IMR-90 (cell line): ENCODE results near the gene S1PR4. TPM values are rescaled to one million over a fixed set of nuclear protein-coding genes. Genes with fewer than 3 reads are reported as not detected.

Source experiments
- ATAC-seq: fragments of 200-7000 bp; cut with Tn5 transposase; 2 replicates; pipeline ENCODE4 v1.9.1; 2020; ENCODE audit warnings: low read depth, mild to moderate bottlenecking, moderate library complexity
- BruUV-seq: library from RNA; stranded (reverse); fragments of 400-500 nt; replicated peaks from 2 replicates; lab custom pipeline; 2021; lab: Mats Ljungman, UMichigan
- CTCF ChIA-PET: fragments of 300-600 bp; formaldehyde crosslinking; extraction: SDS; loops from one replicate; lab custom pipeline; 2021; ENCODE audit warnings: antibody characterized with exemption; lab: Yijun Ruan, JAX
- POLR2A ChIA-PET: fragments of 300-600 bp; sonication (Branson Sonifier 250); formaldehyde crosslinking; loops from one replicate; lab custom pipeline; 2022; ENCODE audit warnings: antibody characterized with exemption; ENCODE audit not compliant: unreplicated experiment; lab: Charles Lee
- DNase-seq: peaks from one replicate; pipeline ENCODE4 v3.0.0; 2013
- H2AFZ ChIP-seq: replicated peaks from 2 replicates; pipeline ENCODE3; 2013; ENCODE audit warnings: low read length, mild to moderate bottlenecking; ENCODE audit not compliant: poor library complexity
- H2AK5ac ChIP-seq: 2 replicates; pipeline ENCODE4 v1.6.1; 2013; ENCODE audit warnings: low read depth, low read length, inconsistent platforms
- H2AK9ac ChIP-seq: replicated peaks from 2 replicates; pipeline ENCODE3; 2013; ENCODE audit warnings: mild to moderate bottlenecking, low read depth, low read length, moderate library complexity; ENCODE audit not compliant: poor library complexity
- H2BK120ac ChIP-seq: 2 replicates; pipeline ENCODE4 v1.6.1; 2013; ENCODE audit warnings: low read depth, low read length, inconsistent platforms
- H2BK15ac ChIP-seq: 3 replicates; pipeline ENCODE4 v1.6.1; 2013; ENCODE audit warnings: low read depth, low read length, inconsistent platforms
- H2BK20ac ChIP-seq: 2 replicates; pipeline ENCODE4 v1.6.1; 2013; ENCODE audit warnings: low read depth, mild to moderate bottlenecking, inconsistent platforms, low read length, moderate library complexity
- H2BK5ac ChIP-seq: 2 replicates; pipeline ENCODE4 v1.6.1; 2013; ENCODE audit warnings: mild to moderate bottlenecking, low read depth, low read length, inconsistent platforms; ENCODE audit not compliant: poor library complexity, severe bottlenecking
- H3K14ac ChIP-seq: replicated peaks from 2 replicates; pipeline ENCODE4 v1.6.1; 2013; ENCODE audit warnings: low read depth, low read length, inconsistent platforms
- H3K18ac ChIP-seq: 2 replicates; pipeline ENCODE4 v1.6.1; 2013; ENCODE audit warnings: low read depth, low read length, control low read depth
- H3K23ac ChIP-seq: 2 replicates; pipeline ENCODE4 v1.6.1; 2013; ENCODE audit warnings: low read depth, low read length, inconsistent platforms
- H3K27ac ChIP-seq: 2 replicates; pipeline ENCODE4 v1.5.1; 2013; ENCODE audit warnings: mild to moderate bottlenecking, control low read depth, low read length; ENCODE audit not compliant: insufficient read depth
- H3K27me3 ChIP-seq: 2 replicates; pipeline ENCODE4 v1.6.1; 2013; ENCODE audit warnings: low read length; ENCODE audit not compliant: control insufficient read depth, insufficient read depth
- H3K36me3 ChIP-seq: 2 replicates; pipeline ENCODE4 v1.6.1; 2013; ENCODE audit warnings: low read length, mixed read lengths; ENCODE audit not compliant: control insufficient read depth, insufficient read depth
- H3K4ac ChIP-seq: 2 replicates; pipeline ENCODE4 v1.6.1; 2013; ENCODE audit warnings: low read depth, low read length, inconsistent platforms
- H3K4me1 ChIP-seq: 2 replicates; pipeline ENCODE4 v1.6.1; 2013; ENCODE audit warnings: low read length, mixed read lengths; ENCODE audit not compliant: control insufficient read depth, insufficient read depth
- H3K4me2 ChIP-seq: 2 replicates; pipeline ENCODE4 v1.6.1; 2013; ENCODE audit warnings: low read depth, mild to moderate bottlenecking, control low read depth, low read length, moderate library complexity
- H3K4me3 ChIP-seq: 2 replicates; pipeline ENCODE4 v1.5.1; 2013; ENCODE audit warnings: low read depth, mild to moderate bottlenecking, control low read depth, low read length, moderate library complexity; ENCODE audit not compliant: insufficient read depth
- H3K56ac ChIP-seq: 2 replicates; pipeline ENCODE4 v1.6.1; 2013; ENCODE audit warnings: low read length, inconsistent platforms; ENCODE audit not compliant: insufficient read depth; ENCODE audit errors: extremely low read depth
- H3K79me1 ChIP-seq, 2 experiments: 2 replicates each; pipeline ENCODE4 v1.6.1; 2013; ENCODE audit warnings: low read length in 2 of 2, inconsistent platforms in 1 of 2, low read depth in 1 of 2
- H3K9ac ChIP-seq: 2 replicates; pipeline ENCODE4 v1.6.1; 2013; ENCODE audit warnings: low read depth, low read length, control low read depth
- H3K9me1 ChIP-seq: 2 replicates; pipeline ENCODE4 v1.6.1; 2013; ENCODE audit warnings: low read length, inconsistent platforms; ENCODE audit not compliant: insufficient read depth
- H3K9me3 ChIP-seq: 2 replicates; pipeline ENCODE4 v1.6.1; 2013; ENCODE audit warnings: low read length; ENCODE audit not compliant: control insufficient read depth, insufficient read depth
- H4K20me1 ChIP-seq: 2 replicates; pipeline ENCODE4 v1.6.1; 2013; ENCODE audit warnings: low read length, inconsistent platforms; ENCODE audit not compliant: insufficient read depth
- H4K5ac ChIP-seq: 2 replicates; pipeline ENCODE4 v1.6.1; 2013; ENCODE audit warnings: mild to moderate bottlenecking, low read depth, low read length, control low read depth
- H4K8ac ChIP-seq, 2 experiments: 2 replicates each; pipeline ENCODE4 v1.6.1; 2013; ENCODE audit warnings: low read depth in 2 of 2, low read length in 2 of 2, control low read depth in 1 of 2, inconsistent platforms in 1 of 2
- H4K91ac ChIP-seq: 2 replicates; pipeline ENCODE4 v1.6.1; 2013; ENCODE audit warnings: low read depth, low read length, inconsistent platforms; ENCODE audit not compliant: insufficient read depth
- CEBPB ChIP-seq: IDR thresholded peaks from 2 replicates; pipeline ENCODE4 v1.6.1; 2012; ENCODE audit warnings: low read depth, low read length, improper control_type of control experiment
- CHD1 ChIP-seq: IDR thresholded peaks from 2 replicates; pipeline ENCODE4 v1.6.1; 2012; ENCODE audit warnings: low read depth, low read length, improper control_type of control experiment
- FOS ChIP-seq: fragments of 150-350 bp; IDR thresholded peaks from 2 replicates; pipeline ENCODE4 v1.6.1; 2016; ENCODE audit warnings: low read depth, low read length
- MAFK ChIP-seq: IDR thresholded peaks from 2 replicates; pipeline ENCODE4 v1.6.1; 2012; ENCODE audit warnings: low read depth, low read length, improper control_type of control experiment
- MXI1 ChIP-seq: IDR thresholded peaks from 2 replicates; pipeline ENCODE4 v1.6.1; 2012; ENCODE audit warnings: low read depth, mild to moderate bottlenecking, low read length, moderate library complexity, borderline replicate concordance
- NFE2L2 ChIP-seq: fragments of 150-350 bp; IDR thresholded peaks from 2 replicates; pipeline ENCODE4 v1.6.1; 2016; ENCODE audit warnings: low read depth, mild to moderate bottlenecking, low read length
- RAD21 ChIP-seq: IDR thresholded peaks from 2 replicates; pipeline ENCODE4 v1.6.1; 2012; ENCODE audit warnings: low read length, improper control_type of control experiment
- RFX5 ChIP-seq: IDR thresholded peaks from 2 replicates; pipeline ENCODE4 v1.8.0; 2012; ENCODE audit warnings: low read depth, mild to moderate bottlenecking, low read length, moderate library complexity
- SMC3 ChIP-seq: fragments of 150-350 bp; IDR thresholded peaks from 2 replicates; pipeline ENCODE4 v1.6.1; 2016; ENCODE audit warnings: low read depth, mild to moderate bottlenecking, antibody characterized with exemption, low read length, moderate library complexity
- WGBS, 2 experiments: methylation state at CpG; one replicate each; pipeline versions ENCODE4 v1.1.5 to v1.1.7; 2013; ENCODE audit warnings: missing lambda C conversion rate in 2 of 2; ENCODE audit not compliant: insufficient read length in 1 of 2; ENCODE audit errors: extremely low coverage in 2 of 2; 5-methylcytosine and 5-hydroxymethylcytosine counted together
- dilution Hi-C: fragments of 300-500 bp; cut with HindIII; formaldehyde crosslinking; loops from one replicate; pipeline ENCODE4 v1.14.3; 2018; ENCODE audit warnings: low sequenced_read_pairs; ENCODE audit not compliant: unreplicated experiment
- in situ Hi-C: fragments of 300-500 bp; cut with MboI; formaldehyde crosslinking; loops from 3 replicates; pipeline ENCODE4 v1.14.3; 2019; ENCODE audit warnings: low sequenced_read_pairs, inconsistent platforms, mixed read lengths
- intact Hi-C: fragments of 100-400 bp; cut with micrococcal nuclease; formaldehyde crosslinking; loops from 2 replicates; pipeline ENCODE4 v1.10.0; 2022
- polyA plus RNA-seq, 3 experiments: library from polyadenylated mRNA; depleted of rRNA; stranded (reverse); fragments of >200 nt; gene quantifications; 2 replicates each; pipeline ENCODE4 v1.2.3, GENCODE V29; 2012; ENCODE audit warnings: low replicate concordance in 1 of 3
- total RNA-seq: library from RNA; depleted of rRNA; stranded (reverse); fragments of >200 nt; gene quantifications from 2 replicates; pipeline ENCODE4 v1.2.3, GENCODE V29; 2012
- TF ChIP-seq, protein P1 (sequence below): fragments of 150-350 bp; IDR thresholded peaks from 2 replicates; pipeline ENCODE4 v1.6.1; 2016; ENCODE audit warnings: low read depth, mild to moderate bottlenecking, low read length, moderate library complexity, borderline replicate concordance
- TF ChIP-seq, protein P2 (sequence below): fragments of 150-350 bp; IDR thresholded peaks from 2 replicates; pipeline ENCODE4 v1.6.1; 2017; ENCODE audit warnings: mild to moderate bottlenecking, antibody characterized with exemption, low read length, low read depth
- TF ChIP-seq, protein P3 (sequence below): conservative IDR thresholded peaks from 2 replicates; pipeline ENCODE4 v1.5.1; 2012; ENCODE audit warnings: mild to moderate bottlenecking, low read depth, low read length, improper control_type of control experiment

The S1PR4 gene
- total and polyA plus RNA-seq, 2 of the 4 experiments (the other 2 are of a cell fraction): not detected

DNA sequence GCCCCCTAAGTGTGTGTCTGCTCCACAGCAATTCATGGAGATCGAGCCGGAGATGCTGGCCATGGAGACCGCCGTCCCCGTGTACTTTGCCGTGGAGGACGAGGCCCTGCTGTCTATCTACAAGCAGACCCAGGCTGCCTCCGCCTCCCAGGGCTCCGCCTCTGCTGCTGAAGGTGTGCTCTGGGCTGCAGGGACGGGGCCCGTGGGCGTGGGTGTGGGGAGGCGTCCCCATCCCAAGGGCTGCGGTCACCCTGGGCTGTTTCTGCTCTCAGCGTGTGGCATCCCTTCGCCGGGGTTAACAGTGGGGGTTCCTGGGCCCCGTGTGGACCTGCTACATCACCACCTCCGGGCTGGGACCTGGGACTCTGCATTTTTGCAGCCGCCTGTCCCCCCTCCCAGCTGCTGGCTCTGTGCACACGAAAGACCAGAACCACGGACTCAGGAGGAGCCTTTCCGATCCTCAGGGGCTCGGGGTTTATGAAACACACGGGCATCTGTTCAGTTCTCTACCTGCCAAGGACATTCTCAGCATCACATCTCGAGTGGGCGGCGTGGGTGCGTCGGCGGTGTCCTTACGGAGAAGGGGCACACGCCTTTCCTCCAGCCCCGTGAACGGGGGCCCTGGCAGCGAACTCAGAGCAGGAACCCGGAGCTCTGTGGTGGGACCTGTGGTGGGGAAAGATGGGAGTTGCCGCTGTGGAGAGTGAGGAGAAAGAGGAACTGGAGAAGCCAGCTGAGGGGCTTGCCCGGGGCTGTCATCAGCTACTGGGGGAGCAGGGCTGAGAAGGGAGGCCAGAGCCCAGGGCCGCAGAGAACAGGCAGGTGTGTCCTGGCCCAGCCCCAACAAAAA lies 14.9 kb downstream of the S1PR4 start:
- dilution Hi-C loops (no loop called here), intact Hi-C loops (no loop called here), in situ Hi-C loops (no loop called here)
- no peak overlapping the region for H3K18ac ChIP-seq
- H3K14ac ChIP-seq: no peak overlapping the region
- no peak overlapping the region for H3K23ac ChIP-seq
- peaks cover 36% of the 10 kb centered on the region for H4K20me1 ChIP-seq
- H3K36me3 ChIP-seq: peaks cover 20% of the 10 kb centered on the region
- no peak overlapping the region for H3K4ac ChIP-seq
- no peak overlapping the region for H3K56ac ChIP-seq
- ChIA-PET POLR2A (no interaction called here), CTCF (no interaction called here)
- TF ChIP-seq, protein P1, sequence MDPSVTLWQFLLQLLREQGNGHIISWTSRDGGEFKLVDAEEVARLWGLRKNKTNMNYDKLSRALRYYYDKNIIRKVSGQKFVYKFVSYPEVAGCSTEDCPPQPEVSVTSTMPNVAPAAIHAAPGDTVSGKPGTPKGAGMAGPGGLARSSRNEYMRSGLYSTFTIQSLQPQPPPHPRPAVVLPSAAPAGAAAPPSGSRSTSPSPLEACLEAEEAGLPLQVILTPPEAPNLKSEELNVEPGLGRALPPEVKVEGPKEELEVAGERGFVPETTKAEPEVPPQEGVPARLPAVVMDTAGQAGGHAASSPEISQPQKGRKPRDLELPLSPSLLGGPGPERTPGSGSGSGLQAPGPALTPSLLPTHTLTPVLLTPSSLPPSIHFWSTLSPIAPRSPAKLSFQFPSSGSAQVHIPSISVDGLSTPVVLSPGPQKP: no peak
- TF ChIP-seq NFE2L2 (no peak), MXI1 (no peak), CEBPB (no peak), FOS (no peak), RFX5 (no peak), SMC3 (no peak), RAD21 (no peak), MAFK (no peak), CHD1 (no peak)
- TF ChIP-seq, protein P2, sequence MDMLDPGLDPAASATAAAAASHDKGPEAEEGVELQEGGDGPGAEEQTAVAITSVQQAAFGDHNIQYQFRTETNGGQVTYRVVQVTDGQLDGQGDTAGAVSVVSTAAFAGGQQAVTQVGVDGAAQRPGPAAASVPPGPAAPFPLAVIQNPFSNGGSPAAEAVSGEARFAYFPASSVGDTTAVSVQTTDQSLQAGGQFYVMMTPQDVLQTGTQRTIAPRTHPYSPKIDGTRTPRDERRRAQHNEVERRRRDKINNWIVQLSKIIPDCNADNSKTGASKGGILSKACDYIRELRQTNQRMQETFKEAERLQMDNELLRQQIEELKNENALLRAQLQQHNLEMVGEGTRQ: no peak
- TF ChIP-seq, protein P3, sequence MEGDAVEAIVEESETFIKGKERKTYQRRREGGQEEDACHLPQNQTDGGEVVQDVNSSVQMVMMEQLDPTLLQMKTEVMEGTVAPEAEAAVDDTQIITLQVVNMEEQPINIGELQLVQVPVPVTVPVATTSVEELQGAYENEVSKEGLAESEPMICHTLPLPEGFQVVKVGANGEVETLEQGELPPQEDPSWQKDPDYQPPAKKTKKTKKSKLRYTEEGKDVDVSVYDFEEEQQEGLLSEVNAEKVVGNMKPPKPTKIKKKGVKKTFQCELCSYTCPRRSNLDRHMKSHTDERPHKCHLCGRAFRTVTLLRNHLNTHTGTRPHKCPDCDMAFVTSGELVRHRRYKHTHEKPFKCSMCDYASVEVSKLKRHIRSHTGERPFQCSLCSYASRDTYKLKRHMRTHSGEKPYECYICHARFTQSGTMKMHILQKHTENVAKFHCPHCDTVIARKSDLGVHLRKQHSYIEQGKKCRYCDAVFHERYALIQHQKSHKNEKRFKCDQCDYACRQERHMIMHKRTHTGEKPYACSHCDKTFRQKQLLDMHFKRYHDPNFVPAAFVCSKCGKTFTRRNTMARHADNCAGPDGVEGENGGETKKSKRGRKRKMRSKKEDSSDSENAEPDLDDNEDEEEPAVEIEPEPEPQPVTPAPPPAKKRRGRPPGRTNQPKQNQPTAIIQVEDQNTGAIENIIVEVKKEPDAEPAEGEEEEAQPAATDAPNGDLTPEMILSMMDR: no peak
- BruUV-seq: no TSS peak
- no peak overlapping the region for H4K5ac ChIP-seq
- no peak overlapping the region for H3K4me2 ChIP-seq
- ATAC-seq (no peak), DNase-seq (no peak)
- no peak overlapping the region for H2AK9ac ChIP-seq
- H3K4me1 ChIP-seq: no peaks in the 10 kb centered on the region
- H3K27me3 ChIP-seq: no peaks in the 10 kb centered on the region
- no peak overlapping the region for H4K91ac ChIP-seq
- H2BK20ac ChIP-seq: no peak overlapping the region
- no peak overlapping the region for H2BK120ac ChIP-seq
- peaks cover 5 to 45% of the 10 kb centered on the region in 2 experiments; a peak in 2 of 4 replicates for H3K79me1 ChIP-seq
- H3K9me1 ChIP-seq: no peaks in the 10 kb centered on the region
- WGBS, 2 experiments: 97% methylated on average over 7 of the region's 40 CpGs; no CpG with 5 or more reads in 1 of the 2 experiments
- H3K27ac ChIP-seq: no peak overlapping the region
- H2AK5ac ChIP-seq: no peak overlapping the region
- no peak overlapping the region for H3K9ac ChIP-seq
- no peak overlapping the region for H3K4me3 ChIP-seq
- H2BK5ac ChIP-seq: no peak overlapping the region
- no peak overlapping the region for H2BK15ac ChIP-seq
- H4K8ac ChIP-seq: no peak overlapping the region
- no peaks in the 10 kb centered on the region for H3K9me3 ChIP-seq
- no peak overlapping the region for H2AFZ ChIP-seq
